LNCaP clone FGC (cell line): ENCODE results near the gene SSTR1.

Experiments
- DNase-seq: peaks from one replicate; pipeline ENCODE4 v3.0.0-alpha.2; 2011; ENCODE audit warnings: low read depth
- H3K4me3 ChIP-seq: 2 replicates; pipeline ENCODE4 v1.5.1; 2011; ENCODE audit warnings: mild to moderate bottlenecking, low read depth, low read length, control low read depth
- CTCF ChIP-seq: IDR thresholded peaks from 2 replicates; pipeline ENCODE4 v1.5.1; 2012; ENCODE audit warnings: mild to moderate bottlenecking; ENCODE audit not compliant: control insufficient read depth, insufficient read depth; ENCODE audit errors: extremely low read depth

The SSTR1 gene

GRCh38 chr14:38213001-38213400 is 5.3 kb downstream of the SSTR1 start:
- DNase-seq = no peak
- no peak for TF ChIP-seq CTCF
- H3K4me3 ChIP-seq = no peak overlapping the region

- TF ChIP-seq CTCF = no peak
- H3K4me3 ChIP-seq = no peak overlapping the region
- DNase-seq = no peak
Measured at GRCh38 chr14:38217553-38217952, 9.8 kb downstream of the SSTR1 start.

- no peak for DNase-seq
- TF ChIP-seq CTCF = no peak
- no peak overlapping the region for H3K4me3 ChIP-seq
Measured at GRCh38 chr14:38221077-38221476, 13.4 kb downstream of the SSTR1 start.

DNA sequence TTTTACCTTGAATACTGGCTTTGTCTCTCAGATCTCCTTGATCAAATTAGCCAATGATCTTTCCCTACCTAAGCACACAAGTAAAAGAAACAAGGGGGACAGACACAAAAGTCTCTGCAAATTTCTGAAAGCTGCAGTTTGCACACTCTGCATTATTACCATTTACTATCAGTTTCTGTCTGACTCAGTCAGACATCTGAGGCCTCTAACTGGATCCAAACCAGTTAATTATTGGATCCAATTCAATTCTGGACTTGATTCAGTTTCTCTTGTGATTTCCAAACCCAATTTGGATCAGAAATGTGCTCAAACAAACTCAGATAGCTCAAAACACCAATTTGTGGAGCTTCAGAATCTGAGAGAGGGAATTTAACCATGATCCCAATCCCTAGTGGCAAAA is 16.6 kb downstream of the SSTR1 start:
- no peak overlapping the region for H3K4me3 ChIP-seq

GRCh38 chr14:38225946-38226345 is 18.2 kb downstream of the SSTR1 start:
- no peak overlapping the region for H3K4me3 ChIP-seq
- no peak for DNase-seq
- TF ChIP-seq CTCF = no peak

More for the DNA sequence above, 16.6 kb downstream of the SSTR1 start:
- DNase-seq = no peak
- TF ChIP-seq CTCF = no peak

- no peak for TF ChIP-seq CTCF
- H3K4me3 ChIP-seq = no peak overlapping the region
- DNase-seq = no peak
Measured at GRCh38 chr14:38226366-38226765, 18.7 kb downstream of the SSTR1 start.

- no peak for TF ChIP-seq CTCF
- DNase-seq = no peak
- H3K4me3 ChIP-seq = no peak overlapping the region
Measured at GRCh38 chr14:38233218-38233617, 25.5 kb downstream of the SSTR1 start.
